ENCODE data around the gene EML1.
"Not testable (repeated sequence)": the region's sequence is repeated elsewhere in the genome, so short reads cannot be mapped to it uniquely, and the experiment has no call there.

EML1 gene

GRCh38 chr14:99755068-99755405 lies 38.2 kb upstream of the EML1 start:
- no peak for DNase-seq (ENCODE audit: low read depth in 1 of 2, low spot score in 1 of 2)

GRCh38 chr14:99755629-99756603 lies 37.3 kb upstream of the EML1 start:
- DNase-seq (ENCODE audit: low read depth in 1 of 2, low spot score in 1 of 2): no peak

GRCh38 chr14:99756796-99757195 lies 36.4 kb upstream of the EML1 start:
- no peak for DNase-seq (ENCODE audit: low read depth in 1 of 2, low spot score in 1 of 2)

GRCh38 chr14:99757331-99758070 lies 35.7 kb upstream of the EML1 start:
- no peak for DNase-seq (ENCODE audit: low read depth in 1 of 2, low spot score in 1 of 2)

- no peak for DNase-seq (ENCODE audit: low read depth in 1 of 2, low spot score in 1 of 2)
Observed at GRCh38 chr14:99758121-99758821, 34.9 kb upstream of the EML1 start.

GRCh38 chr14:99758872-99759545 lies 34.2 kb upstream of the EML1 start:
- no peak for DNase-seq (ENCODE audit: low read depth in 1 of 2, low spot score in 1 of 2)

- DNase-seq (ENCODE audit: low read depth in 1 of 2, low spot score in 1 of 2): no peak
Observed at GRCh38 chr14:99759546-99759925, 33.7 kb upstream of the EML1 start.

- no peak for DNase-seq (ENCODE audit: low read depth in 1 of 2, low spot score in 1 of 2)
Observed at GRCh38 chr14:99760817-99761216, 32.4 kb upstream of the EML1 start.

GRCh38 chr14:99762911-99763310 lies 30.3 kb upstream of the EML1 start:
- not testable (repeated sequence) for DNase-seq (ENCODE audit: low read depth in 1 of 2, low spot score in 1 of 2)

GRCh38 chr14:99763527-99764221 lies 29.5 kb upstream of the EML1 start:
- DNase-seq (ENCODE audit: low read depth in 1 of 2, low spot score in 1 of 2): no peak

GRCh38 chr14:99764222-99764706 lies 28.9 kb upstream of the EML1 start:
- no peak for DNase-seq (ENCODE audit: low read depth in 1 of 2, low spot score in 1 of 2)

- no peak for DNase-seq (ENCODE audit: low read depth in 1 of 2, low spot score in 1 of 2)
Observed at GRCh38 chr14:99768381-99768780, 24.8 kb upstream of the EML1 start.

GRCh38 chr14:99769123-99769522 lies 24.1 kb upstream of the EML1 start:
- no peak for DNase-seq (ENCODE audit: low read depth in 1 of 2, low spot score in 1 of 2)

GRCh38 chr14:99769799-99770198 lies 23.4 kb upstream of the EML1 start:
- DNase-seq (ENCODE audit: low read depth in 1 of 2, low spot score in 1 of 2): no peak

- DNase-seq (ENCODE audit: low read depth in 1 of 2, low spot score in 1 of 2): no peak
Observed at GRCh38 chr14:99772371-99773283, 20.6 kb upstream of the EML1 start.

GRCh38 chr14:99773521-99774497 lies 19.4 kb upstream of the EML1 start:
- no peak for DNase-seq (ENCODE audit: low read depth in 1 of 2, low spot score in 1 of 2)

- no peak for DNase-seq (ENCODE audit: low read depth in 1 of 2, low spot score in 1 of 2)
Observed at GRCh38 chr14:99774556-99775307, 18.5 kb upstream of the EML1 start.
